Measurements from ENCODE around the gene COL26A1. TPM values are rescaled to one million over a fixed set of nuclear protein-coding genes. Genes with fewer than 3 reads are reported as not detected.
"Not testable (repeated sequence)": the region's sequence is repeated elsewhere in the genome, so short reads cannot be mapped to it uniquely, and the experiment has no call there.

The COL26A1 gene
- total RNA-seq, 1 donor from 2014 or later = 7.8 TPM

- H3K9me3 ChIP-seq (ENCODE audit: control insufficient read depth in 3 of 3, low read length in 3 of 3) = no peaks in the 10 kb centered on the region
- no peak overlapping the region for H3K9ac ChIP-seq (ENCODE audit: low read depth in 1 of 3, low read length in 3 of 3)
- no peaks in the 10 kb centered on the region for H3K36me3 ChIP-seq (ENCODE audit: control insufficient read depth in 3 of 3, insufficient read depth in 3 of 3, low read length in 3 of 3)
These were observed 19.8 kb upstream of the COL26A1 start for GRCh38 chr7:101342892-101343291.

DNA sequence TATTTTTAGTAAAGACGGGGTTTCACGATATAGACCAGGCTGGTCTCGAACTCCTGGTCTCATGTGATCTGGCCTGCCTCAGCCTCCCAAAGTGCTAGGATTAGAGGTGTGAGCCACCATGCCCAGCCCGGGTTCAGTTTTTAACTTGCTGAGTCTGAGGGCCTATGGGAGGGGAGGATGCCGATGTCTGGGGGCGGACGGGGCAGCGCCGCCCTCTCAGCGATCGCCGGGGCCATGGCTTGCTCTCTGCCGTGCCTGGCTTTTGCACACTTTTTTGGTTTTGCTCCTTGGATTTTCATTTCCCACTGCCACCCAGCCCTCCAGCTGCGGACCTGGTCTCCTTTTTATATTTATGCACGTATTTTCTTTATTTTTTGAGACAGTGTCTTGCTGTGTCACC lies 15.2 kb upstream of the COL26A1 start:
- H3K27me3 ChIP-seq (ENCODE audit: control insufficient read depth in 3 of 3, insufficient read depth in 3 of 3, low read length in 3 of 3) = peaks cover 0 to 10% (median 7%) of the 10 kb centered on the region in 3 donors
- no peak overlapping the region for H3K27ac ChIP-seq (ENCODE audit: low read depth, low read length)

More at GRCh38 chr7:101342892-101343291, 19.8 kb upstream of the COL26A1 start:
- H3K27me3 ChIP-seq (ENCODE audit: control insufficient read depth in 3 of 3, insufficient read depth in 3 of 3, low read length in 3 of 3) = peaks cover 0 to 1% (median 0%) of the 10 kb centered on the region in 3 donors
- no peaks in the 10 kb centered on the region for H3K4me1 ChIP-seq (ENCODE audit: control insufficient read depth in 3 of 3, insufficient read depth in 3 of 3, low read length in 3 of 3)
- H3K4me3 ChIP-seq (ENCODE audit: low read length in 3 of 3) = no peak overlapping the region
- no peak overlapping the region for H3K27ac ChIP-seq (ENCODE audit: low read depth, low read length)

GRCh38 chr7:101348456-101349067 lies 14.1 kb upstream of the COL26A1 start:
- not testable (repeated sequence) for H3K9me3 ChIP-seq (ENCODE audit: control insufficient read depth in 3 of 3, low read length in 3 of 3); H3K4me3 ChIP-seq (ENCODE audit: low read length in 3 of 3); H3K4me1 ChIP-seq (ENCODE audit: control insufficient read depth in 3 of 3, insufficient read depth in 3 of 3, low read length in 3 of 3); H3K27me3 ChIP-seq (ENCODE audit: control insufficient read depth in 3 of 3, insufficient read depth in 3 of 3, low read length in 3 of 3); H3K9ac ChIP-seq (ENCODE audit: low read depth in 1 of 3, low read length in 3 of 3); H3K27ac ChIP-seq (ENCODE audit: low read depth, low read length); H3K36me3 ChIP-seq (ENCODE audit: control insufficient read depth in 3 of 3, insufficient read depth in 3 of 3, low read length in 3 of 3)

More for the DNA sequence above, 15.2 kb upstream of the COL26A1 start:
- Histone ChIP-seq H3K36me3 (ENCODE audit: control insufficient read depth in 3 of 3, insufficient read depth in 3 of 3, low read length in 3 of 3) (no peaks in the 10 kb centered on the region), H3K4me3 (ENCODE audit: low read length in 3 of 3) (no peak overlapping the region), H3K4me1 (ENCODE audit: control insufficient read depth in 3 of 3, insufficient read depth in 3 of 3, low read length in 3 of 3) (no peaks in the 10 kb centered on the region), H3K9me3 (ENCODE audit: control insufficient read depth in 3 of 3, low read length in 3 of 3) (no peaks in the 10 kb centered on the region), H3K9ac (ENCODE audit: low read depth in 1 of 3, low read length in 3 of 3) (no peak overlapping the region)

DNA sequence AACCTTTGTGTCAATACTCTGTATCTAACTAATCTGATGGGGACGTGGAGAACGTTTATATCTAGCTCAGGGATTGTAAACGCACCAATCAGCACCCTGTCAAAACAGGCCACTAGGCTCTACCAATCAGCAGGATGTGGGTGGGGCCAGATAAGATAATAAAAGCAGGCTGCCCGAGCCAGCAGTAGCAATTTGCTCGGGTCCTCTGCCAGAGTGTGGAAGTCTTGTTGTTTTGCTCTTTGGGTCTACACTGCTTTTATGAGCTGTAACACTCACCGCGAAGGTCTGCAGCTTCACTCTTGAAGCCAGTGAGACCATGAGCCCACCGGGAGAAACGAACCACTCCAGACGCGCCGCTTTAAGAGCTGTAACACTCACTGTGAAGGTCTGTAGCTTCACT lies 13.4 kb upstream of the COL26A1 start:
- H3K36me3 ChIP-seq (ENCODE audit: control insufficient read depth in 3 of 3, insufficient read depth in 3 of 3, low read length in 3 of 3); H3K4me1 ChIP-seq (ENCODE audit: control insufficient read depth in 3 of 3, insufficient read depth in 3 of 3, low read length in 3 of 3); H3K27ac ChIP-seq (ENCODE audit: low read depth, low read length); H3K9me3 ChIP-seq (ENCODE audit: control insufficient read depth in 3 of 3, low read length in 3 of 3); H3K9ac ChIP-seq (ENCODE audit: low read depth in 1 of 3, low read length in 3 of 3); H3K4me3 ChIP-seq (ENCODE audit: low read length in 3 of 3): not testable (repeated sequence)
- peaks cover 0 to 11% (median 10%) of the 10 kb centered on the region in 3 donors for H3K27me3 ChIP-seq (ENCODE audit: control insufficient read depth in 3 of 3, insufficient read depth in 3 of 3, low read length in 3 of 3)

DNA sequence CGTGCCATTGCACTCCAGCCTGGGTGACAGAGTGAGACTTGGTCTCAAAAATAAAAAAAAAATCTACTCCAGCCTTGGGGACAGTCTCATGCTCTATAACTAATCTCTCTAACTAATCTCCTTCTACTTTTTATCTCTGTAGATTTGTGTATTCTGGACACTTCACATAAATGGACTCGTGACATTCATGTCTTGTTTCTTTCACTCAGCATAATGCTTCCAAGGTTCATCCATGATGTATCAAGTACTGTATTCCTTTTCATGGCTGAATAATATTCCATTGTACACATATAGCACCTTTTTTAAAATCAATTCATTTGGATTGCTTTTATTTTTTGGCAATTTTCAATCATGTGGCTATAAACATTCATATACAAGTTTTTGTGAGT lies 9.8 kb upstream of the COL26A1 start:
- H3K9me3 ChIP-seq (ENCODE audit: control insufficient read depth in 3 of 3, low read length in 3 of 3) = no peaks in the 10 kb centered on the region
- H3K4me1 ChIP-seq (ENCODE audit: control insufficient read depth in 3 of 3, insufficient read depth in 3 of 3, low read length in 3 of 3) = no peaks in the 10 kb centered on the region
- H3K9ac ChIP-seq (ENCODE audit: low read depth in 1 of 3, low read length in 3 of 3) = no peak overlapping the region
- H3K4me3 ChIP-seq (ENCODE audit: low read length in 3 of 3) = no peak overlapping the region
- no peaks in the 10 kb centered on the region for H3K36me3 ChIP-seq (ENCODE audit: control insufficient read depth in 3 of 3, insufficient read depth in 3 of 3, low read length in 3 of 3)
- peaks cover 0 to 11% (median 8%) of the 10 kb centered on the region in 3 donors for H3K27me3 ChIP-seq (ENCODE audit: control insufficient read depth in 3 of 3, insufficient read depth in 3 of 3, low read length in 3 of 3)
- H3K27ac ChIP-seq (ENCODE audit: low read depth, low read length) = no peak overlapping the region

DNA sequence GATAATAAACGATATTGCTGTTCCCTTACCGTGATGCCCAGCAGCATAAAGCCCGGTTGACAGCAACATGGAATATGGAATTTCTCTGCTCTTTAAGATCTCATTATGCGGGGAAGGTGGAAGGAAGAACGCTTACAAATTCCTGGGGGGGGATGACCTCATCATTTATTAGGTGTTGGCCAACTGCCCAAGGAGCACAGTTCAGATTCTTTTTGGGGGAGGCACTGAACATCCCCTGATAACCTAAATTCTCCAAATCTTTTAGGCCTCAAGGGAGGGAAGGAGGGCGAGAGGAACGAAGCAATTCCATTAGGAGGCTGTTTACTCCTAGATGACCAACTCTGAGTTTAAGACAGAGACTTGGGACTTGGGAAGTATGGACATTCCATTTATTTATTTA lies 5.2 kb upstream of the COL26A1 start:
- H3K27me3 ChIP-seq (ENCODE audit: control insufficient read depth in 3 of 3, insufficient read depth in 3 of 3, low read length in 3 of 3) = peaks cover 2 to 4% (median 3%) of the 10 kb centered on the region in 3 donors
- no peak overlapping the region for H3K9ac ChIP-seq (ENCODE audit: low read depth in 1 of 3, low read length in 3 of 3)
- no peak overlapping the region for H3K4me3 ChIP-seq (ENCODE audit: low read length in 3 of 3)
- H3K36me3 ChIP-seq (ENCODE audit: control insufficient read depth in 3 of 3, insufficient read depth in 3 of 3, low read length in 3 of 3) = no peaks in the 10 kb centered on the region
- no peaks in the 10 kb centered on the region for H3K9me3 ChIP-seq (ENCODE audit: control insufficient read depth in 3 of 3, low read length in 3 of 3)
- no peak overlapping the region for H3K27ac ChIP-seq (ENCODE audit: low read depth, low read length)
- no peaks in the 10 kb centered on the region for H3K4me1 ChIP-seq (ENCODE audit: control insufficient read depth in 3 of 3, insufficient read depth in 3 of 3, low read length in 3 of 3)

DNA sequence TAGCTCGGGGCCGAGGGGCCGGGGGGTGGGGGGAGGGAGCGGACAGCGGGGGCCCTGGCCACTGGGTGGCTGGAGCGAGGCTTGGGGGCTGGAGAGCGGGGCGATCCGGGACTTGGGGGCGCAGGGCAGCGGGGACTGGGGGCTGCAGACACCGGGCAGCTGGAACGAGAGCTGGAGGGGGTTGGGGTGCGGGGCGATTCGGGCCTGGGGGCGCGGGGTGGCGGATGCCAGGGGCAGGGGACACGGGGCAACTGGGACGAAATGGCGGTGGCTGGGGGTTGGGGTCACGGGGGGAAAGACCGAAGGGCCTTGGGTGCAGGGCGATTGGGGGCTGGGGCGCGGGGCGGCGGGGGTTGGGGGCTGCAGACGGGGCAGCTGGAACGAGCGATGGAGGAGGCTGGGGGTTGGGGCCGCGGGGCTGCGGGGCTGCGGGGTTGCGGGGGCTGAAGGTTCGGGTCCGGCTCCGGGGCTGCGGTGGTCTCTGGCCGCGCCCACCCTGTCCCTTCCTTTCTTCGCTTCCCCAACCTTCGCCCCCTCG lies 590 bp downstream of the COL26A1 start:
- Histone ChIP-seq H3K27me3 (ENCODE audit: control insufficient read depth in 3 of 3, insufficient read depth in 3 of 3, low read length in 3 of 3) (peaks cover 9 to 34% (median 28%) of the 10 kb centered on the region in 3 donors), H3K9ac (ENCODE audit: low read depth in 1 of 3, low read length in 3 of 3) (peak overlapping the region in 1 of 3 donors; percentile 79), H3K9me3 (ENCODE audit: control insufficient read depth in 3 of 3, low read length in 3 of 3) (no peaks in the 10 kb centered on the region), H3K36me3 (ENCODE audit: control insufficient read depth in 3 of 3, insufficient read depth in 3 of 3, low read length in 3 of 3) (no peaks in the 10 kb centered on the region), H3K27ac (ENCODE audit: low read depth, low read length) (no peak overlapping the region), H3K4me1 (ENCODE audit: control insufficient read depth in 3 of 3, insufficient read depth in 3 of 3, low read length in 3 of 3) (peaks cover 3 to 6% (median 3%) of the 10 kb centered on the region in 3 donors), H3K4me3 (ENCODE audit: low read length in 3 of 3) (peak overlapping the region; percentile 46 to 74 (median 63))

- H3K9ac ChIP-seq (ENCODE audit: low read depth in 1 of 3, low read length in 3 of 3) = peak overlapping the region; percentile 45 to 79 (median 51)
- H3K27ac ChIP-seq (ENCODE audit: low read depth, low read length) = no peak overlapping the region
- H3K4me3 ChIP-seq (ENCODE audit: low read length in 3 of 3) = peak overlapping the region; percentile 46 to 74 (median 63)
- no peaks in the 10 kb centered on the region for H3K36me3 ChIP-seq (ENCODE audit: control insufficient read depth in 3 of 3, insufficient read depth in 3 of 3, low read length in 3 of 3)
- peaks cover 3 to 6% (median 3%) of the 10 kb centered on the region in 3 donors for H3K4me1 ChIP-seq (ENCODE audit: control insufficient read depth in 3 of 3, insufficient read depth in 3 of 3, low read length in 3 of 3)
- H3K27me3 ChIP-seq (ENCODE audit: control insufficient read depth in 3 of 3, insufficient read depth in 3 of 3, low read length in 3 of 3) = peaks cover 9 to 34% (median 28%) of the 10 kb centered on the region in 3 donors
- H3K9me3 ChIP-seq (ENCODE audit: control insufficient read depth in 3 of 3, low read length in 3 of 3) = peaks cover 0 to 2% (median 0%) of the 10 kb centered on the region in 3 donors
These were observed 1.2 kb downstream of the COL26A1 start for GRCh38 chr7:101363734-101364374.

DNA sequence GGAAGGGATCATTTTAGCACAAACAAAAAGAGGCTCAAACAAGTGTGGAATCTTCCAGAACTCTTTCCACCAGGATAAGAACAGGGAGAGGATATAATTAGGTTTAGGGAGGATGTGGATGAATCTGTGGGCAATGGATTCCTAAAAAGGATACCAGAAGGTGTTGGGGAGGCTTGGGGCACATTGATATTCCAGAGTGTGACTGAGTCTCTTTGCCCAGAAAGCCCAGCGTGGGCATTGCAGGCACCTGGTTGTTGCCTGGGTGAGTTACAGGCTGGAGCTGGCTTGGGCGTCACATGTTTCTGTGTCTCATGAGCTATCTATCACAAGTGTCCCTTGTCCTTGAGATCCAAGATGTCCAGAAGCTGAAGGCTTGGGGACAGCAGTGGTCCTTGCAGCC lies 3.3 kb downstream of the COL26A1 start:
- peaks cover 0 to 2% (median 0%) of the 10 kb centered on the region in 3 donors for H3K9me3 ChIP-seq (ENCODE audit: control insufficient read depth in 3 of 3, low read length in 3 of 3)
- H3K27ac ChIP-seq (ENCODE audit: low read depth, low read length) = no peak overlapping the region
- no peak overlapping the region for H3K4me3 ChIP-seq (ENCODE audit: low read length in 3 of 3)
- peaks cover 3 to 6% (median 3%) of the 10 kb centered on the region in 3 donors for H3K4me1 ChIP-seq (ENCODE audit: control insufficient read depth in 3 of 3, insufficient read depth in 3 of 3, low read length in 3 of 3)
- peaks cover 12 to 38% (median 29%) of the 10 kb centered on the region in 3 donors for H3K27me3 ChIP-seq (ENCODE audit: control insufficient read depth in 3 of 3, insufficient read depth in 3 of 3, low read length in 3 of 3)
- H3K36me3 ChIP-seq (ENCODE audit: control insufficient read depth in 3 of 3, insufficient read depth in 3 of 3, low read length in 3 of 3) = no peaks in the 10 kb centered on the region
- no peak overlapping the region for H3K9ac ChIP-seq (ENCODE audit: low read depth in 1 of 3, low read length in 3 of 3)

- Histone ChIP-seq H3K4me3 (ENCODE audit: low read length in 3 of 3) (no peak overlapping the region), H3K36me3 (ENCODE audit: control insufficient read depth in 3 of 3, insufficient read depth in 3 of 3, low read length in 3 of 3) (no peaks in the 10 kb centered on the region), H3K27me3 (ENCODE audit: control insufficient read depth in 3 of 3, insufficient read depth in 3 of 3, low read length in 3 of 3) (peaks cover 17 to 36% (median 33%) of the 10 kb centered on the region in 3 donors), H3K9me3 (ENCODE audit: control insufficient read depth in 3 of 3, low read length in 3 of 3) (peaks cover 0 to 2% (median 0%) of the 10 kb centered on the region in 3 donors), H3K4me1 (ENCODE audit: control insufficient read depth in 3 of 3, insufficient read depth in 3 of 3, low read length in 3 of 3) (peaks cover 3 to 6% (median 3%) of the 10 kb centered on the region in 3 donors), H3K9ac (ENCODE audit: low read depth in 1 of 3, low read length in 3 of 3) (no peak overlapping the region), H3K27ac (ENCODE audit: low read depth, low read length) (no peak overlapping the region)
These were observed 5.0 kb downstream of the COL26A1 start for GRCh38 chr7:101367676-101368075.
